ENCODE data around the gene A1BG. TPM values are rescaled to one million over a fixed set of nuclear protein-coding genes. Genes with fewer than 3 reads are reported as not detected.

The A1BG gene
- total and polyA plus RNA-seq, 2 of the 13 experiments (the other 11 are each of a cell fraction or from before 2014, with no cell fraction given): 14.7 to 41.4 TPM

GRCh38 chr19:58400916-58401839 is 47.9 kb upstream of the A1BG start (continued):
- TF ChIP-seq MXD1 (CRISPR knock-in tag; IDR thresholded peaks at IDR 0.05): no peak; the same call in 1 of the 2 replicates
- TF ChIP-seq NPAS2 (CRISPR knock-in tag; IDR thresholded peaks at IDR 0.05; ENCODE audit: borderline replicate concordance): no peak
- peak; percentile 99 for TF ChIP-seq RFXAP (CRISPR knock-in tag; IDR thresholded peaks at IDR 0.05; ENCODE audit: borderline replicate concordance)
- TF ChIP-seq ZNF687 (CRISPR knock-in tag; IDR thresholded peaks at IDR 0.05): peak; percentile 90
- TF ChIP-seq ZSCAN20 (CRISPR knock-in tag; IDR thresholded peaks at IDR 0.05; ENCODE audit: borderline replicate concordance): 0 out of 2 replicates have a peak, but pooled peaks have one; percentile 43
- no peak for TF ChIP-seq ZNF710 (CRISPR knock-in tag; IDR thresholded peaks at IDR 0.05; ENCODE audit: borderline replicate concordance)
- TF ChIP-seq EED (CRISPR knock-in tag; IDR thresholded peaks at IDR 0.05): no peak
- no peak for TF ChIP-seq CHD2 (IDR thresholded peaks at IDR 0.05; ENCODE audit: low read depth, low read length)
- 0 out of 2 replicates have a peak, but pooled peaks have one; percentile 63 for TF ChIP-seq ZSCAN31 (CRISPR knock-in tag; IDR thresholded peaks at IDR 0.05; ENCODE audit: low read depth)
- TF ChIP-seq NONO (IDR thresholded peaks at IDR 0.05): no peak
- peak; percentile 27 for TF ChIP-seq NONO (CRISPR knock-in tag; conservative IDR thresholded peaks at IDR 0.05)
- TF ChIP-seq ZNF704 (CRISPR knock-in tag; IDR thresholded peaks at IDR 0.05; ENCODE audit: borderline replicate concordance): peak; percentile 86; the same call in 1 of the 2 replicates
- no peak for TF ChIP-seq THYN1 (CRISPR knock-in tag; IDR thresholded peaks at IDR 0.05; ENCODE audit: borderline replicate concordance, low read depth)
- TF ChIP-seq E2F1 (CRISPR knock-in tag; IDR thresholded peaks at IDR 0.05): peak; percentile 93
- peak; percentile 54; the same call in 1 of the 2 replicates for TF ChIP-seq HDAC2 (CRISPR knock-in tag; IDR thresholded peaks at IDR 0.05)
- TF ChIP-seq ZNF709 (CRISPR knock-in tag; IDR thresholded peaks at IDR 0.05): peak; percentile 42; the same call in 1 of the 2 replicates
- TF ChIP-seq ZNF691 (CRISPR knock-in tag; IDR thresholded peaks at IDR 0.05; ENCODE audit: borderline replicate concordance, low read depth): no peak
